GM12878 (cell line): ENCODE data around the gene PRRT4. TPM values are rescaled to one million over a fixed set of nuclear protein-coding genes. Genes with fewer than 3 reads are reported as not detected.

Source experiments
- ATAC-seq: fragments of 200-7000 bp; cut with Tn5 transposase; 3 replicates; pipeline ENCODE4 v1.9.1; 2020; ENCODE audit warnings: mild to moderate bottlenecking, moderate library complexity
- BruUV-seq: library from RNA; stranded (reverse); fragments of 400-500 nt; replicated peaks from 2 replicates; lab custom pipeline; 2021; lab: Mats Ljungman, UMichigan
- CTCF ChIA-PET: fragments of 300-600 bp; sonication (Branson Sonifier 250); formaldehyde crosslinking; extraction: SDS; loops from one replicate; lab custom pipeline; 2021; ENCODE audit warnings: inconsistent platforms; lab: Yijun Ruan, JAX
- POLR2A ChIA-PET: fragments of 350-600 bp; formaldehyde crosslinking; extraction: SDS; loops from one replicate; lab custom pipeline; 2021; ENCODE audit warnings: inconsistent platforms; lab: Charles Lee
- RAD21 ChIA-PET: fragments of 300-600 bp; sonication (Branson Sonifier 250); formaldehyde crosslinking; loops from one replicate; lab custom pipeline; 2023; ENCODE audit warnings: antibody characterized with exemption; ENCODE audit not compliant: unreplicated experiment; lab: Charles Lee
- SMC1A ChIA-PET: fragments of 300-600 bp; sonication (Branson Sonifier 250); formaldehyde crosslinking; loops from one replicate; lab custom pipeline; 2023; ENCODE audit not compliant: unreplicated experiment, uncharacterized antibody; lab: Charles Lee
- DNase-seq: peaks from one replicate; pipeline ENCODE4 v3.0.0-alpha.2; 2011; ENCODE audit warnings: low read depth, low spot score
- FAIRE-seq: peaks from 3 replicates; lab custom pipeline; 2011; peaks lifted over from hg19 to GRCh38; lab: Jason Lieb, UNC
- H2AFZ ChIP-seq: 2 replicates; pipeline ENCODE4 v1.6.0; 2011; ENCODE audit warnings: low read depth, low read length, control low read depth; ENCODE audit not compliant: control insufficient read depth
- H3K27ac ChIP-seq: 2 replicates; pipeline ENCODE4 v1.5.1; 2011; ENCODE audit warnings: control low read depth; ENCODE audit not compliant: control insufficient read depth, insufficient read depth
- H3K27me3 ChIP-seq, 2 experiments: replicated peaks in 1 of 2; 2 replicates each; pipeline versions ENCODE4 v1.6.0 to v1.6.1; 2011; ENCODE audit warnings: low read length in 1 of 2; ENCODE audit not compliant: control insufficient read depth in 2 of 2, insufficient read depth in 2 of 2
- H3K36me3 ChIP-seq, 2 experiments: 2 replicates each; pipeline ENCODE4 v1.5.1; 2011; ENCODE audit warnings: low read length in 1 of 2; ENCODE audit not compliant: control insufficient read depth in 2 of 2, insufficient read depth in 2 of 2
- H3K4me1 ChIP-seq: 2 replicates; pipeline ENCODE4 v1.6.1; 2011; ENCODE audit warnings: mild to moderate bottlenecking, low read length, moderate library complexity, mixed read lengths; ENCODE audit not compliant: control insufficient read depth, insufficient read depth
- H3K4me2 ChIP-seq: 2 replicates; pipeline ENCODE4 v1.6.0; 2011; ENCODE audit warnings: control low read depth; ENCODE audit not compliant: control insufficient read depth, insufficient read depth
- H3K4me3 ChIP-seq: fragments of 200-600 bp; sonication (generic); 2 replicates; pipeline ENCODE4 v1.5.1; 2016
- H3K79me2 ChIP-seq: 2 replicates; pipeline ENCODE4 v1.6.0; 2011; ENCODE audit warnings: low read length; ENCODE audit not compliant: control insufficient read depth, insufficient read depth
- H3K9ac ChIP-seq: 2 replicates; pipeline ENCODE4 v1.8.0; 2011; ENCODE audit warnings: low read length, control low read depth, mixed read lengths; ENCODE audit not compliant: control insufficient read depth, insufficient read depth
- H3K9me3 ChIP-seq: replicated peaks from 3 replicates; pipeline ENCODE4 v1.5.1; 2011; ENCODE audit warnings: mild to moderate bottlenecking, low read length; ENCODE audit not compliant: control insufficient read depth, insufficient read depth
- H4K20me1 ChIP-seq: 2 replicates; pipeline ENCODE4 v1.6.0; 2011; ENCODE audit not compliant: control insufficient read depth, insufficient read depth
- EGR1 ChIP-seq, 2 experiments: IDR thresholded peaks; 1 replicate in 1 of 2; 2 replicates in 1 of 2; pipeline ENCODE4 v1.6.1; 2011 to 2012; ENCODE audit warnings: low read depth in 2 of 2, low read length in 2 of 2, borderline replicate concordance in 1 of 2, mild to moderate bottlenecking in 1 of 2, moderate library complexity in 1 of 2
- FOS ChIP-seq: IDR thresholded peaks from 3 replicates; pipeline ENCODE4 v1.6.1; 2011; ENCODE audit warnings: borderline replicate concordance; ENCODE audit not compliant: insufficient read length; ENCODE audit errors: extremely low read depth
- MXI1 ChIP-seq: fragments of 150-350 bp; IDR thresholded peaks from 2 replicates; pipeline ENCODE4 v1.6.1; 2011; ENCODE audit warnings: low read depth, mild to moderate bottlenecking, inconsistent platforms, low read length, improper control_type of control experiment
- NFXL1 ChIP-seq: fragments of 450-650 bp; IDR thresholded peaks from 2 replicates; pipeline ENCODE4 v1.6.1; 2017; ENCODE audit warnings: antibody characterized with exemption, mild to moderate bottlenecking, borderline replicate concordance
- NR2C2 ChIP-seq: IDR thresholded peaks from 2 replicates; pipeline ENCODE4 v1.6.1; 2011; ENCODE audit warnings: borderline replicate concordance, low read depth; ENCODE audit not compliant: control insufficient read depth, insufficient read length
- WGBS: methylation state at CpG from one replicate; pipeline ENCODE4 v1.1.6; 2016; ENCODE audit warnings: low lambda C conversion rate; ENCODE audit not compliant: insufficient replicate concordance, insufficient coverage; ENCODE audit errors: missing lambda C conversion rate; 5-methylcytosine and 5-hydroxymethylcytosine counted together
- in situ Hi-C: fragments of 300-500 bp; cut with MboI; formaldehyde crosslinking; loops from 9 replicates; pipeline ENCODE4 v1.14.3; 2018; ENCODE audit warnings: mixed read lengths
- intact Hi-C: fragments of 100-400 bp; cut with micrococcal nuclease; formaldehyde crosslinking; loops from one replicate; pipeline ENCODE4 v1.14.2; 2022; ENCODE audit not compliant: unreplicated experiment
- polyA plus RNA-seq, 11 experiments: library from polyadenylated mRNA; depleted of rRNA in 4 of 11; unstranded in 6 of 11; stranded (reverse) in 5 of 11; fragments of >200 nt; fragmentation: Nextera tagmentation in 4 of 11; fragmentation: Illumina TruSeq in 1 of 11; extraction: Ambion mirVana in 4 of 11; extraction: Trizol in 1 of 11; gene quantifications; 1 replicate in 1 of 11; 2 replicates in 10 of 11; pipeline versions ENCODE4 v1.2.1 to v1.2.3, GENCODE V29; 2011 to 2016; ENCODE audit warnings: inconsistent platforms in 2 of 11, missing spikeins in 2 of 11, low read depth in 1 of 11
- total RNA-seq, 4 experiments: library from RNA; depleted of rRNA in 3 of 4; stranded (reverse); fragments of >200 nt in 3 of 4; fragmentation: Illumina TruSeq in 1 of 4; extraction: Trizol in 1 of 4; gene quantifications; 2 replicates each; pipeline versions ENCODE4 v1.2.1 to v1.2.3, GENCODE V29; 2013 to 2021
- TF ChIP-seq, protein P1 (sequence below): IDR thresholded peaks from 2 replicates; pipeline ENCODE4 v1.6.1; 2011; ENCODE audit warnings: low read depth, mild to moderate bottlenecking, low read length, moderate library complexity, borderline replicate concordance; ENCODE audit errors: extremely low read depth
- TF ChIP-seq, protein P2 (sequence below): fragments of 450-650 bp; IDR thresholded peaks from 2 replicates; pipeline ENCODE4 v1.6.1; 2017; ENCODE audit warnings: borderline replicate concordance
- TF ChIP-seq, protein P3 (sequence below): fragments of 150-350 bp; IDR thresholded peaks from 2 replicates; pipeline ENCODE4 v1.6.1; 2014; ENCODE audit warnings: mild to moderate bottlenecking, low read depth, low read length

The PRRT4 gene
- total and polyA plus RNA-seq, 10 of the 15 experiments (the other 5 are each of a cell fraction or from before 2014, with no cell fraction given): not detected

GRCh38 chr7:128344431-128344774, 17.1 kb downstream of the PRRT4 start:
- Histone ChIP-seq H3K4me2 (peak overlapping the region; percentile 69), H3K27me3 (0 out of 4 replicates have a peak, but pooled peaks cover 0 to 2% of the 10 kb centered on the region in 2 experiments), H3K27ac (no peak overlapping the region), H2AFZ (peak overlapping the region; percentile 91), H3K9me3 (no peaks in the 10 kb centered on the region), H3K79me2 (peaks cover 28% of the 10 kb centered on the region), H3K36me3 (no peaks in the 10 kb centered on the region; a peak in 1 of 4 replicates), H3K9ac (no peak overlapping the region), H3K4me3 (no peak overlapping the region), H4K20me1 (no peaks in the 10 kb centered on the region), H3K4me1 (peaks cover 9% of the 10 kb centered on the region)
- DNase-seq: no peak
- WGBS: 78% methylated on average over 5 of the region's 5 CpGs
- in situ Hi-C loops (no loop called here), intact Hi-C loops (no loop called here)
- RAD21 ChIA-PET: interaction anchor here (0.7 kb wide), 1 partner anchor 43 kb away, joined by 3 read pairs; no protein-coding TSS in a partner anchor
- TF ChIP-seq NFXL1: no peak
- TF ChIP-seq MXI1: no peak
- TF ChIP-seq, protein P1, sequence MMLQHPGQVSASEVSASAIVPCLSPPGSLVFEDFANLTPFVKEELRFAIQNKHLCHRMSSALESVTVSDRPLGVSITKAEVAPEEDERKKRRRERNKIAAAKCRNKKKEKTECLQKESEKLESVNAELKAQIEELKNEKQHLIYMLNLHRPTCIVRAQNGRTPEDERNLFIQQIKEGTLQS: no peak
- TF ChIP-seq, protein P2, sequence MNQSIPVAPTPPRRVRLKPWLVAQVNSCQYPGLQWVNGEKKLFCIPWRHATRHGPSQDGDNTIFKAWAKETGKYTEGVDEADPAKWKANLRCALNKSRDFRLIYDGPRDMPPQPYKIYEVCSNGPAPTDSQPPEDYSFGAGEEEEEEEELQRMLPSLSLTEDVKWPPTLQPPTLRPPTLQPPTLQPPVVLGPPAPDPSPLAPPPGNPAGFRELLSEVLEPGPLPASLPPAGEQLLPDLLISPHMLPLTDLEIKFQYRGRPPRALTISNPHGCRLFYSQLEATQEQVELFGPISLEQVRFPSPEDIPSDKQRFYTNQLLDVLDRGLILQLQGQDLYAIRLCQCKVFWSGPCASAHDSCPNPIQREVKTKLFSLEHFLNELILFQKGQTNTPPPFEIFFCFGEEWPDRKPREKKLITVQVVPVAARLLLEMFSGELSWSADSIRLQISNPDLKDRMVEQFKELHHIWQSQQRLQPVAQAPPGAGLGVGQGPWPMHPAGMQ: no peak
- no peak for TF ChIP-seq FOS
- TF ChIP-seq, protein P3, sequence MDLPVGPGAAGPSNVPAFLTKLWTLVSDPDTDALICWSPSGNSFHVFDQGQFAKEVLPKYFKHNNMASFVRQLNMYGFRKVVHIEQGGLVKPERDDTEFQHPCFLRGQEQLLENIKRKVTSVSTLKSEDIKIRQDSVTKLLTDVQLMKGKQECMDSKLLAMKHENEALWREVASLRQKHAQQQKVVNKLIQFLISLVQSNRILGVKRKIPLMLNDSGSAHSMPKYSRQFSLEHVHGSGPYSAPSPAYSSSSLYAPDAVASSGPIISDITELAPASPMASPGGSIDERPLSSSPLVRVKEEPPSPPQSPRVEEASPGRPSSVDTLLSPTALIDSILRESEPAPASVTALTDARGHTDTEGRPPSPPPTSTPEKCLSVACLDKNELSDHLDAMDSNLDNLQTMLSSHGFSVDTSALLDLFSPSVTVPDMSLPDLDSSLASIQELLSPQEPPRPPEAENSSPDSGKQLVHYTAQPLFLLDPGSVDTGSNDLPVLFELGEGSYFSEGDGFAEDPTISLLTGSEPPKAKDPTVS: no peak
- no peak for TF ChIP-seq NR2C2
- TF ChIP-seq EGR1 (IDR thresholded peaks at IDR 0.05; ENCODE audit: borderline replicate concordance in 1 of 2, low read depth in 2 of 2, low read length in 2 of 2): no peak
- POLR2A ChIA-PET: interaction anchor here (0.8 kb wide), 1 partner anchor 111 kb away, joined by 3 read pairs; the partner anchor contains the start of gene HILPDA
- no TSS peak for BruUV-seq
- FAIRE-seq: no peak
- SMC1A ChIA-PET: interaction anchor here (0.8 to 1.3 kb wide), 3 partner anchors 46 to 136 kb away, joined by 3 to 4 read pairs (median 3); no protein-coding TSS in a partner anchor
- CTCF ChIA-PET: interaction anchor here (0.5 to 6.0 kb wide), 13 partner anchors 10 to 875 kb away, joined by 3 to 106 read pairs (median 3); partner anchors contain the start of gene METTL2B
- no peak for ATAC-seq
